Smooth muscle cell (in vitro differentiated cells): Measurements from ENCODE around the gene EEF1AKMT2. TPM values are rescaled to one million over a fixed set of nuclear protein-coding genes. Genes with fewer than 3 reads are reported as not detected.

Experiments used
- DNase-seq: peaks from one replicate; lab custom pipeline; 2025; ENCODE audit not compliant: unreplicated experiment; lab: John Stamatoyannopoulos, UW
- H2AFZ ChIP-seq: fragments of 200-600 bp; sonication (generic); 2 replicates; pipeline ENCODE4 v1.6.0; 2016; ENCODE audit warnings: antibody characterized with exemption, low read depth, mild to moderate bottlenecking
- H3F3A ChIP-seq: fragments of 200-600 bp; sonication (generic); 2 replicates; pipeline ENCODE4 v1.6.0; 2017; ENCODE audit warnings: antibody characterized with exemption, low read depth
- H3K27ac ChIP-seq: fragments of 200-600 bp; sonication (generic); 2 replicates; pipeline ENCODE4 v1.5.1; 2016; ENCODE audit warnings: low read depth, mild to moderate bottlenecking
- H3K27me3 ChIP-seq: fragments of 200-600 bp; sonication (generic); 2 replicates; pipeline ENCODE4 v1.6.1; 2016; ENCODE audit warnings: low read depth, mild to moderate bottlenecking
- H3K36me3 ChIP-seq: fragments of 200-600 bp; sonication (generic); 2 replicates; pipeline ENCODE4 v1.5.1; 2016; ENCODE audit warnings: low read depth
- H3K4me1 ChIP-seq: fragments of 200-600 bp; sonication (generic); 2 replicates; pipeline ENCODE4 v1.5.1; 2016; ENCODE audit warnings: low read depth
- H3K4me2 ChIP-seq: fragments of 200-600 bp; sonication (generic); 2 replicates; pipeline ENCODE4 v1.6.0; 2016; ENCODE audit warnings: mild to moderate bottlenecking
- H3K4me3 ChIP-seq: fragments of 200-600 bp; sonication (generic); 2 replicates; pipeline ENCODE4 v1.5.1; 2016; ENCODE audit warnings: mild to moderate bottlenecking
- H3K79me2 ChIP-seq: fragments of 200-600 bp; sonication (generic); 2 replicates; pipeline ENCODE4 v1.6.0; 2016; ENCODE audit warnings: low read depth, mild to moderate bottlenecking
- H3K9ac ChIP-seq: fragments of 200-600 bp; sonication (generic); 2 replicates; pipeline ENCODE4 v1.6.0; 2016; ENCODE audit warnings: low read depth
- H3K9me3 ChIP-seq: fragments of 200-600 bp; sonication (generic); replicated peaks from 2 replicates; pipeline ENCODE4 v1.5.1; 2016; ENCODE audit warnings: low read depth
- H4K20me1 ChIP-seq: fragments of 200-600 bp; sonication (generic); 2 replicates; pipeline ENCODE4 v1.6.0; 2016; ENCODE audit warnings: low read depth
- WGBS: methylation state at CpG from one replicate; pipeline ENCODE4 v1.1.7; 2016; ENCODE audit warnings: low lambda C conversion rate; 5-methylcytosine and 5-hydroxymethylcytosine counted together
- polyA plus RNA-seq: library from polyadenylated mRNA; unstranded; fragments of >200 nt; fragmentation: Nextera tagmentation; extraction: Ambion mirVana; gene quantifications from 2 replicates; pipeline ENCODE4 v1.2.1, GENCODE V29; 2016
- total RNA-seq: library from RNA; depleted of rRNA; stranded (reverse); fragments of >200 nt; gene quantifications from 2 replicates; pipeline ENCODE4 v1.2.3, GENCODE V29; 2014
- TF ChIP-seq, protein P1 (sequence below): fragments of 200-600 bp; sonication (generic); IDR thresholded peaks from 2 replicates; pipeline ENCODE4 v1.5.1; 2017; ENCODE audit warnings: borderline replicate concordance, mild to moderate bottlenecking, antibody characterized with exemption; ENCODE audit not compliant: insufficient read depth, poor library complexity, severe bottlenecking

The EEF1AKMT2 gene
- total and polyA plus RNA-seq, 2 experiments from 2014 or later = 20.1 to 26.4 TPM

DNA sequence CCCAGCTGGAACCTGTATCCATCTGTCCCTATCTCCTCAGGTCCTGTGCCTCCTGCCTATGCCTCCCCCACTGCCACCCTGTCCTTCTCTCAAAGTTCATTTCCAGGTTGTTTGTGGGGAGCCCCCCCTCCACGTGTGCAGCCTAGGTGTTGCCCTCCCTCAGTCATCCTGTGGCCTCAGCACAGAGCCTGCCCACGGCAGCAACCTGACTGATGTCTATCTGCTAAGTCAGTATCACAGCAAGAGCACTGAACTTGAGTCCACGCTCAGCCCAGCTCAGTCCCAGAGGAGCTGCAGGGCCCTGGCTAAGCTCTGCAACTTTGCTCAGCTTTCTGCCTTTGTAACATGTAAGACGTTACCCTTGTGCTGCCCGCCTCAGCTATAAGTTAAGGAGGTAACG lies 76.2 kb downstream of the EEF1AKMT2 start:
- no peaks in the 10 kb centered on the region for H3K4me1 ChIP-seq
- H3K4me2 ChIP-seq = no peak overlapping the region
- H4K20me1 ChIP-seq = peaks cover 94% of the 10 kb centered on the region
- TF ChIP-seq, protein P1, sequence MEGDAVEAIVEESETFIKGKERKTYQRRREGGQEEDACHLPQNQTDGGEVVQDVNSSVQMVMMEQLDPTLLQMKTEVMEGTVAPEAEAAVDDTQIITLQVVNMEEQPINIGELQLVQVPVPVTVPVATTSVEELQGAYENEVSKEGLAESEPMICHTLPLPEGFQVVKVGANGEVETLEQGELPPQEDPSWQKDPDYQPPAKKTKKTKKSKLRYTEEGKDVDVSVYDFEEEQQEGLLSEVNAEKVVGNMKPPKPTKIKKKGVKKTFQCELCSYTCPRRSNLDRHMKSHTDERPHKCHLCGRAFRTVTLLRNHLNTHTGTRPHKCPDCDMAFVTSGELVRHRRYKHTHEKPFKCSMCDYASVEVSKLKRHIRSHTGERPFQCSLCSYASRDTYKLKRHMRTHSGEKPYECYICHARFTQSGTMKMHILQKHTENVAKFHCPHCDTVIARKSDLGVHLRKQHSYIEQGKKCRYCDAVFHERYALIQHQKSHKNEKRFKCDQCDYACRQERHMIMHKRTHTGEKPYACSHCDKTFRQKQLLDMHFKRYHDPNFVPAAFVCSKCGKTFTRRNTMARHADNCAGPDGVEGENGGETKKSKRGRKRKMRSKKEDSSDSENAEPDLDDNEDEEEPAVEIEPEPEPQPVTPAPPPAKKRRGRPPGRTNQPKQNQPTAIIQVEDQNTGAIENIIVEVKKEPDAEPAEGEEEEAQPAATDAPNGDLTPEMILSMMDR = no peak
- H3K9me3 ChIP-seq = no peaks in the 10 kb centered on the region
- H3K27me3 ChIP-seq = no peaks in the 10 kb centered on the region
- H3K36me3 ChIP-seq = no peaks in the 10 kb centered on the region
- no peak overlapping the region for H3K27ac ChIP-seq
- no peak overlapping the region for H2AFZ ChIP-seq
- peaks cover 4% of the 10 kb centered on the region for H3F3A ChIP-seq
- H3K9ac ChIP-seq = no peak overlapping the region
- WGBS = 60% methylated on average over 6 of the region's 6 CpGs
- no peak overlapping the region for H3K4me3 ChIP-seq
- H3K79me2 ChIP-seq = no peaks in the 10 kb centered on the region
- no peak for DNase-seq

DNA sequence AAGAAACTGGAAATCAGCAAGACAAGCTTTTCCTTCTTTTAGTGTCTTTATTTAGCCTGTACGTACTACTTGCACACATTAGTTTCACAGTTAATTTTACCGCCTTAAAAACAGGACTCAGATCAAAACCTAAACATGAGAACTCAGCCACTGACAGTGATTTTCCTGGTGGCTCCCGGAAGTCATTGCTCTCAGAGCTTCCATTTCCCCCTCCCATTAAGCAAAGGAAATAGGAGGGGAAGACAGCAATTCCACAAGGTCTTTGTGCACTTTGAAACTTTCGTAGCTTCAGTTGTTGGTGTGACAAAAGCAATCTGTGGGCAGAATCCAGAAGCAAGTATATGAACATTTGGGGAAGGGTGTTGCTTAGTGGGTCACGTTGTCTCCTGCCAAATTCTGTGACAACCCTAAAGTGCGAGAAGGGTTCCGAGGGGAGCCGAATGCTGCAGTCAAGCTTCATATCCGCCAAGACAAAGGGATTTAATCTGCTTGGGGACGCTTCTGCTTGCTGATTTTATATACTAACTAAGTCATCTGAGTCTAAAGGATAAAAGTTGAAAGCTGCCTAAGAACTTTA lies 77.9 kb downstream of the EEF1AKMT2 start:
- Histone ChIP-seq H3K36me3 (no peaks in the 10 kb centered on the region), H3K27me3 (no peaks in the 10 kb centered on the region), H3K4me3 (no peak overlapping the region), H3K9ac (no peak overlapping the region), H4K20me1 (peaks cover 94% of the 10 kb centered on the region), H3K9me3 (no peaks in the 10 kb centered on the region), H3K27ac (no peak overlapping the region), H3K4me1 (peaks cover 6% of the 10 kb centered on the region), H2AFZ (no peak overlapping the region), H3F3A (peaks cover 4% of the 10 kb centered on the region), H3K4me2 (no peak overlapping the region), H3K79me2 (no peaks in the 10 kb centered on the region)
- 40% methylated on average over 10 of the region's 10 CpGs for whole genome bisulfite sequencing
- DNase-seq = no peak
- TF ChIP-seq, protein P1 = no peak

DNA sequence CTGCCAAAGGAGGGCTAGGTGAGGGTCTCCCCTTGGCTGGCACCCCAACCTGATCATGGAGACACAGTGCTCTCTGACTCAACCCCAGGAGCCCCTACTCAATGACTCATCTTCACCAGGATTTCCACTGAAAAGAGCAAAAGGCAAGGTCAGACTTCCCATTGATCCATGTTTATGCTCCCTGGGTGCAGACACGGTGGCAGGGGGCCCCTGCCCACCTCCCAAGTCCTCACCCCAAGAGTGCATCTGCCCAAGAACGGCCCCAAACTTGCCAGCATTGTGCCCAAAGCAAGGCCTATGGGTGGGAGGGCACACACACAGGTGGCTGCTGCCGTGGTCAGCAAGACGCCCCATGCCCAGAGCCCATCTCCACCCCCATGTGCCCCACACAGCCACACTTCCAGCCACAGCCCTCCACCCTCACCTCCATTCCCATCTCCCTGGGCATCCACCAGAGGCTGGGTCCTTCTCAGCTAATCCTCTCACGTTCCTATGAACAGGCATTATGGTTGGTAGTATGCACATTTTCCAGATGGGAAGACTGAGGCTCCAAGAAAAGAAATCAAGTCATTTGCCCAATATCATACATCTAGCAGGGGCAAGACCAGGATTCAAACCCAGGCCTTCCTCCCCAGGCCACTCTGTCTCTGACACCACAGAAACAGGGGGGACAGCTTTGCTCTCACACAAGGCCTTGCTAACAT lies 78.8 kb downstream of the EEF1AKMT2 start:
- no peak overlapping the region for H3K27ac ChIP-seq
- H3F3A ChIP-seq = peaks cover 4% of the 10 kb centered on the region
- no peaks in the 10 kb centered on the region for H3K27me3 ChIP-seq
- H4K20me1 ChIP-seq = peaks cover 94% of the 10 kb centered on the region
- H3K79me2 ChIP-seq = no peaks in the 10 kb centered on the region
- TF ChIP-seq, protein P1 = no peak
- no peaks in the 10 kb centered on the region for H3K36me3 ChIP-seq
- H3K4me1 ChIP-seq = peaks cover 12% of the 10 kb centered on the region
- H3K4me2 ChIP-seq = no peak overlapping the region
- H3K4me3 ChIP-seq = no peak overlapping the region
- no peaks in the 10 kb centered on the region for H3K9me3 ChIP-seq
- no peak for DNase-seq
- WGBS = 91% methylated on average over 4 of the region's 5 CpGs
- H3K9ac ChIP-seq = no peak overlapping the region
- H2AFZ ChIP-seq = no peak overlapping the region

DNA sequence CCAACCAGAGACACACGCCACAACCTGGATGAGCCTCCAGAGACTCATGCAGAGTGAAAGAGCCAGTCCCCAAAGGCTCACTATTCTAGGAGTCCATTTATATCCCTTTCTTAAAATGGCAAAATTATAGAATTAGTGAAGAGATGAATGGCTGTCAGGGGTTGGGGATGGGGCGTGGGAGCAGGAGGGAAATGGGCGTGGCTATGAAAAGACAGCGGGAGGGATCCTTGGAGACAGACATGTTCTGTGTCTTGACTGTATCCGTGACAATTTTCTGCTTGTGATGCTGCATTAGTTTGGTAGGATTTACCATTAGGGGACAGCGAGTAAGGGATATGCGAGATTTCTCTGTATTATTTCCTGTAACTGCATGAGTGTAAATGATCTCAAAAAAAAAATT lies 80.5 kb downstream of the EEF1AKMT2 start:
- Histone ChIP-seq H3K79me2 (no peaks in the 10 kb centered on the region), H3K36me3 (no peaks in the 10 kb centered on the region), H3F3A (peaks cover 4% of the 10 kb centered on the region), H2AFZ (no peak overlapping the region), H3K9ac (no peak overlapping the region), H3K27me3 (no peaks in the 10 kb centered on the region), H4K20me1 (peaks cover 97% of the 10 kb centered on the region), H3K4me1 (peaks cover 12% of the 10 kb centered on the region), H3K9me3 (no peaks in the 10 kb centered on the region), H3K4me2 (no peak overlapping the region), H3K4me3 (no peak overlapping the region), H3K27ac (no peak overlapping the region)
- TF ChIP-seq, protein P1 = no peak
- DNase-seq = no peak
- WGBS = 85% methylated on average over 7 of the region's 7 CpGs
